Panc1 (cell line): ENCODE results near the gene PCBP2. TPM values are rescaled to one million over a fixed set of nuclear protein-coding genes. Genes with fewer than 3 reads are reported as not detected.

Experiments
- ATAC-seq: fragments of 200-7000 bp; cut with Tn5 transposase; 2 replicates; pipeline ENCODE4 v1.9.1; 2020; ENCODE audit warnings: mild to moderate bottlenecking, moderate library complexity
- BruUV-seq: library from RNA; stranded (reverse); fragments of 400-500 nt; replicated peaks from 2 replicates; lab custom pipeline; 2021; lab: Mats Ljungman, UMichigan
- CTCF ChIA-PET: fragments of 300-600 bp; sonication (Branson Sonifier 250); formaldehyde crosslinking; loops from one replicate; lab custom pipeline; 2022; ENCODE audit warnings: antibody characterized with exemption; lab: Charles Lee
- POLR2A ChIA-PET: fragments of 300-600 bp; sonication (Branson Sonifier 250); formaldehyde crosslinking; loops from one replicate; lab custom pipeline; 2022; ENCODE audit warnings: antibody characterized with exemption; lab: Charles Lee
- DNase-seq: peaks from one replicate; pipeline ENCODE4 v3.0.0-alpha.2; 2010; ENCODE audit warnings: low read depth, low spot score
- H3K27ac ChIP-seq: 2 replicates; pipeline ENCODE4 v1.5.1; 2011; ENCODE audit warnings: mild to moderate bottlenecking, low read length, inconsistent platforms
- H3K27me3 ChIP-seq: fragments of 200-500 bp; sonication (Bioruptor generic); 2 replicates; pipeline ENCODE4 v1.6.0; 2014; ENCODE audit warnings: low read length, inconsistent platforms; ENCODE audit not compliant: control insufficient read depth, insufficient read depth
- H3K36me3 ChIP-seq: fragments of 200-500 bp; sonication (Bioruptor generic); 2 replicates; pipeline ENCODE4 v1.5.1; 2014; ENCODE audit warnings: inconsistent platforms, mild to moderate bottlenecking, low read length, moderate library complexity; ENCODE audit not compliant: control insufficient read depth, insufficient read depth
- H3K4me1 ChIP-seq: 2 replicates; pipeline ENCODE4 v1.5.1; 2011; ENCODE audit warnings: inconsistent platforms, mild to moderate bottlenecking, low read length, moderate library complexity; ENCODE audit not compliant: control insufficient read depth, insufficient read depth
- H3K4me3 ChIP-seq, 2 experiments: 2 replicates each; pipeline ENCODE4 v1.5.1; 2011 to 2012; ENCODE audit warnings: low read depth in 2 of 2, low read length in 2 of 2, mild to moderate bottlenecking in 2 of 2, inconsistent platforms in 1 of 2, moderate library complexity in 1 of 2
- H3K9me3 ChIP-seq: fragments of 200-500 bp; sonication (Bioruptor generic); 2 replicates; pipeline ENCODE4 v1.5.1; 2014; ENCODE audit warnings: low read depth, mild to moderate bottlenecking, inconsistent platforms, low read length, moderate library complexity; ENCODE audit not compliant: control insufficient read depth, insufficient read depth
- POLR2AphosphoS5 ChIP-seq: IDR thresholded peaks from 2 replicates; pipeline ENCODE4 v1.6.1; 2012; ENCODE audit warnings: mild to moderate bottlenecking, low read depth, low read length, moderate library complexity
- SIN3A ChIP-seq: IDR thresholded peaks from 2 replicates; pipeline ENCODE4 v1.6.1; 2012; ENCODE audit warnings: low read depth, mild to moderate bottlenecking, low read length, moderate library complexity, borderline replicate concordance; ENCODE audit not compliant: insufficient read depth
- TCF7L2 ChIP-seq: IDR thresholded peaks from 2 replicates; pipeline ENCODE4 v1.6.1; 2011; ENCODE audit warnings: mild to moderate bottlenecking, low read depth, low read length, inconsistent platforms
- in situ Hi-C: cut with HindIII; loops from 2 replicates; pipeline ENCODE4 v1.10.0; 2016; ENCODE audit warnings: low sequenced_read_pairs, low pct_unique_long_range_greater_than_20kb
- intact Hi-C: fragments of 100-400 bp; cut with micrococcal nuclease; formaldehyde crosslinking; loops from one replicate; pipeline ENCODE4 v1.10.0; 2022; ENCODE audit not compliant: unreplicated experiment
- total RNA-seq: library from RNA; stranded (reverse); gene quantifications from one replicate; pipeline ENCODE4 v1.2.1, GENCODE V29; 2021; ENCODE audit not compliant: unreplicated experiment
- TF ChIP-seq, protein P1 (sequence below): fragments of 450-650 bp; IDR thresholded peaks from 2 replicates; pipeline ENCODE4 v1.5.1; 2017; ENCODE audit warnings: mild to moderate bottlenecking
- TF ChIP-seq, protein P2 (sequence below), 2 experiments: IDR thresholded peaks; 2 replicates each; pipeline ENCODE4 v1.6.1; 2011 to 2012; ENCODE audit warnings: low read depth in 2 of 2, control low read depth in 1 of 2, low read length in 1 of 2, mild to moderate bottlenecking in 1 of 2, moderate library complexity in 1 of 2; ENCODE audit not compliant: insufficient read depth in 1 of 2

PCBP2 gene
- total RNA-seq, 1 experiment from 2014 or later = 836 TPM

DNA sequence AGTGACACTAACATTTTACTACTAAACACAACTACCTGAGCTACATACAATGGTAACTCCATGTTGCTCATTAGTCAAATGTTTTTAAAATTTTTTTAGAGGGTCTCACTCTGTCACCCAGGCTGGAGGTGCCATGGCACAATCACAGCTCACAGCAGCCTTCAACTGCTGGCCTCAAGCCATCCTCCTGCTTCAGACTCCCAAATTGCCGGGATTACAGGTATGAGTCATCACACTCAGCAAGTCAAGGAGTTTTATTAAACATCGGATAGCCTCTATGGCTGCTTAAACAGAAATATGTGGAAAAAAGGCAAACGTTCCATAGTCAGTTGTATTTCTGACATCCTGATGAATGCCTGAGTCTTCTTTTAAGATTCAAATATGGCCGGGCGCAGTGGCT, 66.5 kb downstream of the PCBP2 start:
- ATAC-seq (no peak), DNase-seq (no peak)
- in situ Hi-C loops = no loop called here
- BruUV-seq = no TSS peak
- TF ChIP-seq, protein P1, sequence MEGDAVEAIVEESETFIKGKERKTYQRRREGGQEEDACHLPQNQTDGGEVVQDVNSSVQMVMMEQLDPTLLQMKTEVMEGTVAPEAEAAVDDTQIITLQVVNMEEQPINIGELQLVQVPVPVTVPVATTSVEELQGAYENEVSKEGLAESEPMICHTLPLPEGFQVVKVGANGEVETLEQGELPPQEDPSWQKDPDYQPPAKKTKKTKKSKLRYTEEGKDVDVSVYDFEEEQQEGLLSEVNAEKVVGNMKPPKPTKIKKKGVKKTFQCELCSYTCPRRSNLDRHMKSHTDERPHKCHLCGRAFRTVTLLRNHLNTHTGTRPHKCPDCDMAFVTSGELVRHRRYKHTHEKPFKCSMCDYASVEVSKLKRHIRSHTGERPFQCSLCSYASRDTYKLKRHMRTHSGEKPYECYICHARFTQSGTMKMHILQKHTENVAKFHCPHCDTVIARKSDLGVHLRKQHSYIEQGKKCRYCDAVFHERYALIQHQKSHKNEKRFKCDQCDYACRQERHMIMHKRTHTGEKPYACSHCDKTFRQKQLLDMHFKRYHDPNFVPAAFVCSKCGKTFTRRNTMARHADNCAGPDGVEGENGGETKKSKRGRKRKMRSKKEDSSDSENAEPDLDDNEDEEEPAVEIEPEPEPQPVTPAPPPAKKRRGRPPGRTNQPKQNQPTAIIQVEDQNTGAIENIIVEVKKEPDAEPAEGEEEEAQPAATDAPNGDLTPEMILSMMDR = no peak
- TF ChIP-seq, protein P2, sequence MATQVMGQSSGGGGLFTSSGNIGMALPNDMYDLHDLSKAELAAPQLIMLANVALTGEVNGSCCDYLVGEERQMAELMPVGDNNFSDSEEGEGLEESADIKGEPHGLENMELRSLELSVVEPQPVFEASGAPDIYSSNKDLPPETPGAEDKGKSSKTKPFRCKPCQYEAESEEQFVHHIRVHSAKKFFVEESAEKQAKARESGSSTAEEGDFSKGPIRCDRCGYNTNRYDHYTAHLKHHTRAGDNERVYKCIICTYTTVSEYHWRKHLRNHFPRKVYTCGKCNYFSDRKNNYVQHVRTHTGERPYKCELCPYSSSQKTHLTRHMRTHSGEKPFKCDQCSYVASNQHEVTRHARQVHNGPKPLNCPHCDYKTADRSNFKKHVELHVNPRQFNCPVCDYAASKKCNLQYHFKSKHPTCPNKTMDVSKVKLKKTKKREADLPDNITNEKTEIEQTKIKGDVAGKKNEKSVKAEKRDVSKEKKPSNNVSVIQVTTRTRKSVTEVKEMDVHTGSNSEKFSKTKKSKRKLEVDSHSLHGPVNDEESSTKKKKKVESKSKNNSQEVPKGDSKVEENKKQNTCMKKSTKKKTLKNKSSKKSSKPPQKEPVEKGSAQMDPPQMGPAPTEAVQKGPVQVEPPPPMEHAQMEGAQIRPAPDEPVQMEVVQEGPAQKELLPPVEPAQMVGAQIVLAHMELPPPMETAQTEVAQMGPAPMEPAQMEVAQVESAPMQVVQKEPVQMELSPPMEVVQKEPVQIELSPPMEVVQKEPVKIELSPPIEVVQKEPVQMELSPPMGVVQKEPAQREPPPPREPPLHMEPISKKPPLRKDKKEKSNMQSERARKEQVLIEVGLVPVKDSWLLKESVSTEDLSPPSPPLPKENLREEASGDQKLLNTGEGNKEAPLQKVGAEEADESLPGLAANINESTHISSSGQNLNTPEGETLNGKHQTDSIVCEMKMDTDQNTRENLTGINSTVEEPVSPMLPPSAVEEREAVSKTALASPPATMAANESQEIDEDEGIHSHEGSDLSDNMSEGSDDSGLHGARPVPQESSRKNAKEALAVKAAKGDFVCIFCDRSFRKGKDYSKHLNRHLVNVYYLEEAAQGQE (IDR thresholded peaks at IDR 0.05; ENCODE audit: insufficient read depth in 1 of 2, low read depth in 2 of 2, low read length in 1 of 2) = no peak
- no peak for TF ChIP-seq TCF7L2
- TF ChIP-seq SIN3A = no peak
- no peak for TF ChIP-seq POLR2AphosphoS5
- H3K36me3 ChIP-seq = peaks cover 10% of the 10 kb centered on the region; the same call in 1 of the 2 replicates
- ChIA-PET POLR2A (no interaction called here), CTCF (no interaction called here)
- no peaks in the 10 kb centered on the region for H3K9me3 ChIP-seq
- no peak overlapping the region for H3K27ac ChIP-seq
- no peak overlapping the region for H3K4me3 ChIP-seq
- H3K27me3 ChIP-seq = no peaks in the 10 kb centered on the region
- H3K4me1 ChIP-seq = no peaks in the 10 kb centered on the region
- intact Hi-C loops = no loop called here

DNA sequence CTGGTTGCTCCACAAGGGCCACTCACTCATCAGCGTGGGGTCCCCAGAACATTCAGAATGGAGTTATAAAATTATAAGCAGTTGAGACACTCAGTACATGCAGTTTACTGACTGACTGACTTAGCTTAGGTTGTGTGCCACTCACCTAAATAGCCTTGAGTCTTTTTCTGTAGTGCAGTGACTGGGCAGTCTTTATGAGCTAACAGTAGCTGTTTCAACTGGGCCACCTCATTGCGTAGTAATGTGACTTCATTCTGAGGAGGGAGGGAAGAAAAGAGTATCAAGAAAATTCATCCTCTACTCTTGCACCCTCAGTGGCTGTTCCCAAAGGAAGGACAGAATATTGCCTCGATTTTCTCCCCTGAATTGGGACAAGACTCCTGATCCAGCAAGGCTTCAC, 71.2 kb downstream of the PCBP2 start:
- CTCF ChIA-PET = no interaction called here
- peak; percentile 69 for ATAC-seq
- Histone ChIP-seq H3K36me3 (peaks cover 10% of the 10 kb centered on the region; the same call in 1 of the 2 replicates), H3K4me1 (no peaks in the 10 kb centered on the region), H3K27me3 (no peaks in the 10 kb centered on the region), H3K9me3 (no peaks in the 10 kb centered on the region), H3K27ac (no peak overlapping the region), H3K4me3 (no peak overlapping the region)
- BruUV-seq = no TSS peak
- POLR2A ChIA-PET = no interaction called here
- intact Hi-C loops (no loop called here), in situ Hi-C loops (no loop called here)
- no peak for DNase-seq
- TF ChIP-seq, protein P2 (IDR thresholded peaks at IDR 0.05; ENCODE audit: insufficient read depth in 1 of 2, low read depth in 2 of 2, low read length in 1 of 2) = no peak
- TF ChIP-seq SIN3A = no peak
- no peak for TF ChIP-seq TCF7L2
- no peak for TF ChIP-seq POLR2AphosphoS5
- TF ChIP-seq, protein P1 = no peak
